Occipital lobe (tissue), 2 donors: Measurements from ENCODE around the gene GRIN2C. TPM values are rescaled to one million over a fixed set of nuclear protein-coding genes. Genes with fewer than 3 reads are reported as not detected.
"Not testable (repeated sequence)": the region's sequence is repeated elsewhere in the genome, so short reads cannot be mapped to it uniquely, and the experiment has no call there.

ENCODE experiments used
- DNase-seq: peaks from one replicate; lab custom pipeline; 2025; lab: John Stamatoyannopoulos, UW
- total RNA-seq: library from RNA; depleted of rRNA; stranded (reverse); fragments of >200 nt; gene quantifications from one replicate; pipeline ENCODE4 v1.2.3, GENCODE V29; 2014

GRIN2C gene
- total RNA-seq, 1 donor from 2014 or later: 0.47 TPM

- no peak for DNase-seq
These were observed 19.6 kb upstream of the GRIN2C start for GRCh38 chr17:74879308-74879707.

- DNase-seq: no peak
These were observed 19.0 kb upstream of the GRIN2C start for GRCh38 chr17:74878658-74879057.

- no peak for DNase-seq
These were observed 18.2 kb upstream of the GRIN2C start for GRCh38 chr17:74877592-74878548.

GRCh38 chr17:74875977-74876593 lies 16.4 kb upstream of the GRIN2C start:
- DNase-seq: no peak

- no peak for DNase-seq
These were observed 15.7 kb upstream of the GRIN2C start for GRCh38 chr17:74875155-74875976.

- no peak for DNase-seq
These were observed 14.9 kb upstream of the GRIN2C start for GRCh38 chr17:74874615-74875037.

- DNase-seq: no peak
These were observed 14.4 kb upstream of the GRIN2C start for GRCh38 chr17:74873874-74874614.

GRCh38 chr17:74873037-74873873 lies 13.6 kb upstream of the GRIN2C start:
- DNase-seq: peak; percentile 100

GRCh38 chr17:74872313-74873036 lies 12.8 kb upstream of the GRIN2C start, which contains the start of gene FDXR:
FDXR (minus strand) TSS chr17:74872994; CDS start chr17:74872944, 50 bp downstream.
- DNase-seq: no peak

- no peak for DNase-seq
These were observed 11.8 kb upstream of the GRIN2C start for GRCh38 chr17:74871356-74872076.

- no peak for DNase-seq
These were observed 10.8 kb upstream of the GRIN2C start for GRCh38 chr17:74870512-74870911.

GRCh38 chr17:74870028-74870427 lies 10.3 kb upstream of the GRIN2C start:
- DNase-seq: not testable (repeated sequence)

GRCh38 chr17:74868908-74869255 lies 9.2 kb upstream of the GRIN2C start:
- DNase-seq: no peak

- no peak for DNase-seq
These were observed 8.7 kb upstream of the GRIN2C start for GRCh38 chr17:74868251-74868907.

GRCh38 chr17:74866198-74866835 lies 6.6 kb upstream of the GRIN2C start:
- DNase-seq: no peak

GRCh38 chr17:74865504-74866197 lies 6.0 kb upstream of the GRIN2C start:
- DNase-seq: no peak

GRCh38 chr17:74864866-74865395 lies 5.2 kb upstream of the GRIN2C start:
- peak; percentile 62 for DNase-seq
